GM12878 (cell line): ENCODE data around the gene ADAMTSL2. TPM values are rescaled to one million over a fixed set of nuclear protein-coding genes. Genes with fewer than 3 reads are reported as not detected.

ENCODE experiments used
- ATAC-seq: fragments of 200-7000 bp; cut with Tn5 transposase; 3 replicates; pipeline ENCODE4 v1.9.1; 2020; ENCODE audit warnings: mild to moderate bottlenecking, moderate library complexity
- BruUV-seq: library from RNA; stranded (reverse); fragments of 400-500 nt; replicated peaks from 2 replicates; lab custom pipeline; 2021; lab: Mats Ljungman, UMichigan
- CTCF ChIA-PET: fragments of 300-600 bp; sonication (Branson Sonifier 250); formaldehyde crosslinking; extraction: SDS; loops from one replicate; lab custom pipeline; 2021; ENCODE audit warnings: inconsistent platforms; lab: Yijun Ruan, JAX
- POLR2A ChIA-PET: fragments of 350-600 bp; formaldehyde crosslinking; extraction: SDS; loops from one replicate; lab custom pipeline; 2021; ENCODE audit warnings: inconsistent platforms; lab: Charles Lee
- RAD21 ChIA-PET: fragments of 300-600 bp; sonication (Branson Sonifier 250); formaldehyde crosslinking; loops from one replicate; lab custom pipeline; 2023; ENCODE audit warnings: antibody characterized with exemption; ENCODE audit not compliant: unreplicated experiment; lab: Charles Lee
- SMC1A ChIA-PET: fragments of 300-600 bp; sonication (Branson Sonifier 250); formaldehyde crosslinking; loops from one replicate; lab custom pipeline; 2023; ENCODE audit not compliant: unreplicated experiment, uncharacterized antibody; lab: Charles Lee
- DNase-seq: peaks from one replicate; pipeline ENCODE4 v3.0.0-alpha.2; 2011; ENCODE audit warnings: low read depth, low spot score
- FAIRE-seq: peaks from 3 replicates; lab custom pipeline; 2011; peaks lifted over from hg19 to GRCh38; lab: Jason Lieb, UNC
- H2AFZ ChIP-seq: 2 replicates; pipeline ENCODE4 v1.6.0; 2011; ENCODE audit warnings: low read depth, low read length, control low read depth; ENCODE audit not compliant: control insufficient read depth
- H3K27ac ChIP-seq: 2 replicates; pipeline ENCODE4 v1.5.1; 2011; ENCODE audit warnings: control low read depth; ENCODE audit not compliant: control insufficient read depth, insufficient read depth
- H3K27me3 ChIP-seq, 2 experiments: replicated peaks in 1 of 2; 2 replicates each; pipeline versions ENCODE4 v1.6.0 to v1.6.1; 2011; ENCODE audit warnings: low read length in 1 of 2; ENCODE audit not compliant: control insufficient read depth in 2 of 2, insufficient read depth in 2 of 2
- H3K36me3 ChIP-seq, 2 experiments: 2 replicates each; pipeline ENCODE4 v1.5.1; 2011; ENCODE audit warnings: low read length in 1 of 2; ENCODE audit not compliant: control insufficient read depth in 2 of 2, insufficient read depth in 2 of 2
- H3K4me1 ChIP-seq: 2 replicates; pipeline ENCODE4 v1.6.1; 2011; ENCODE audit warnings: mild to moderate bottlenecking, low read length, moderate library complexity, mixed read lengths; ENCODE audit not compliant: control insufficient read depth, insufficient read depth
- H3K4me2 ChIP-seq: 2 replicates; pipeline ENCODE4 v1.6.0; 2011; ENCODE audit warnings: control low read depth; ENCODE audit not compliant: control insufficient read depth, insufficient read depth
- H3K4me3 ChIP-seq: fragments of 200-600 bp; sonication (generic); 2 replicates; pipeline ENCODE4 v1.5.1; 2016
- H3K79me2 ChIP-seq: 2 replicates; pipeline ENCODE4 v1.6.0; 2011; ENCODE audit warnings: low read length; ENCODE audit not compliant: control insufficient read depth, insufficient read depth
- H3K9ac ChIP-seq: 2 replicates; pipeline ENCODE4 v1.8.0; 2011; ENCODE audit warnings: low read length, control low read depth, mixed read lengths; ENCODE audit not compliant: control insufficient read depth, insufficient read depth
- H3K9me3 ChIP-seq: replicated peaks from 3 replicates; pipeline ENCODE4 v1.5.1; 2011; ENCODE audit warnings: mild to moderate bottlenecking, low read length; ENCODE audit not compliant: control insufficient read depth, insufficient read depth
- H4K20me1 ChIP-seq: 2 replicates; pipeline ENCODE4 v1.6.0; 2011; ENCODE audit not compliant: control insufficient read depth, insufficient read depth
- ATF2 ChIP-seq: IDR thresholded peaks from 2 replicates; pipeline ENCODE4 v1.6.1; 2012; ENCODE audit warnings: low read length, inconsistent platforms
- CEBPB ChIP-seq, 2 experiments: fragments of 150-350 bp in 1 of 2; IDR thresholded peaks; 2 replicates each; pipeline ENCODE4 v1.6.1; 2012 to 2014; ENCODE audit warnings: low read depth in 2 of 2, low read length in 2 of 2, borderline replicate concordance in 1 of 2, inconsistent platforms in 1 of 2
- CHD2 ChIP-seq: IDR thresholded peaks from 2 replicates; pipeline ENCODE4 v1.6.1; 2011; ENCODE audit warnings: low read depth, low read length, improper control_type of control experiment, borderline replicate concordance
- EGR1 ChIP-seq, 2 experiments: IDR thresholded peaks; 1 replicate in 1 of 2; 2 replicates in 1 of 2; pipeline ENCODE4 v1.6.1; 2011 to 2012; ENCODE audit warnings: low read depth in 2 of 2, low read length in 2 of 2, borderline replicate concordance in 1 of 2, mild to moderate bottlenecking in 1 of 2, moderate library complexity in 1 of 2
- FOXK2 ChIP-seq: fragments of 450-650 bp; IDR thresholded peaks from 2 replicates; pipeline ENCODE4 v1.6.1; 2017; ENCODE audit warnings: mild to moderate bottlenecking, moderate library complexity
- GATAD2B ChIP-seq: fragments of 450-650 bp; conservative IDR thresholded peaks from 2 replicates; pipeline ENCODE4 v1.6.1; 2017; ENCODE audit warnings: low read depth, mild to moderate bottlenecking, moderate library complexity
- MTA2 ChIP-seq: fragments of 450-650 bp; IDR thresholded peaks from 2 replicates; pipeline ENCODE4 v1.6.1; 2016; ENCODE audit warnings: low read depth, mild to moderate bottlenecking, moderate library complexity
- MXI1 ChIP-seq: fragments of 150-350 bp; IDR thresholded peaks from 2 replicates; pipeline ENCODE4 v1.6.1; 2011; ENCODE audit warnings: low read depth, mild to moderate bottlenecking, inconsistent platforms, low read length, improper control_type of control experiment
- NFYB ChIP-seq: IDR thresholded peaks from 2 replicates; pipeline ENCODE4 v1.6.1; 2011; ENCODE audit warnings: low read depth, mild to moderate bottlenecking, low read length, improper control_type of control experiment, moderate library complexity; ENCODE audit not compliant: insufficient read depth
- NKRF ChIP-seq: fragments of 450-650 bp; conservative IDR thresholded peaks from 2 replicates; pipeline ENCODE4 v1.6.1; 2017; ENCODE audit warnings: mild to moderate bottlenecking, moderate library complexity
- NR2C2 ChIP-seq: IDR thresholded peaks from 2 replicates; pipeline ENCODE4 v1.6.1; 2011; ENCODE audit warnings: borderline replicate concordance, low read depth; ENCODE audit not compliant: control insufficient read depth, insufficient read length
- POU2F2 ChIP-seq: IDR thresholded peaks from 3 replicates; pipeline ENCODE4 v1.6.1; 2011; ENCODE audit warnings: low read depth, mild to moderate bottlenecking, low read length, borderline replicate concordance
- RFX5 ChIP-seq: IDR thresholded peaks from 2 replicates; pipeline ENCODE4 v1.6.1; 2011; ENCODE audit warnings: low read depth, low read length, improper control_type of control experiment
- SIX5 ChIP-seq: IDR thresholded peaks from 2 replicates; pipeline ENCODE4 v1.6.1; 2011; ENCODE audit warnings: mild to moderate bottlenecking, low read depth, low read length, moderate library complexity; ENCODE audit not compliant: severe bottlenecking
- SMARCA5 ChIP-seq: fragments of 450-650 bp; IDR thresholded peaks from 2 replicates; pipeline ENCODE4 v1.6.1; 2017; ENCODE audit warnings: mild to moderate bottlenecking
- TAF1 ChIP-seq: IDR thresholded peaks from 2 replicates; pipeline ENCODE4 v1.6.1; 2011; ENCODE audit warnings: mild to moderate bottlenecking, low read depth, low read length, borderline replicate concordance
- USF2 ChIP-seq: IDR thresholded peaks from 2 replicates; pipeline ENCODE4 v1.6.1; 2011; ENCODE audit warnings: low read depth, low read length, improper control_type of control experiment, borderline replicate concordance
- ZBTB33 ChIP-seq: fragments of 450-650 bp; IDR thresholded peaks from 2 replicates; pipeline ENCODE4 v1.6.1; 2017; ENCODE audit warnings: mild to moderate bottlenecking
- WGBS: methylation state at CpG from one replicate; pipeline ENCODE4 v1.1.6; 2016; ENCODE audit warnings: low lambda C conversion rate; ENCODE audit not compliant: insufficient replicate concordance, insufficient coverage; ENCODE audit errors: missing lambda C conversion rate; 5-methylcytosine and 5-hydroxymethylcytosine counted together
- in situ Hi-C: fragments of 300-500 bp; cut with MboI; formaldehyde crosslinking; loops from 9 replicates; pipeline ENCODE4 v1.14.3; 2018; ENCODE audit warnings: mixed read lengths
- intact Hi-C: fragments of 100-400 bp; cut with micrococcal nuclease; formaldehyde crosslinking; loops from one replicate; pipeline ENCODE4 v1.14.2; 2022; ENCODE audit not compliant: unreplicated experiment
- polyA plus RNA-seq, 11 experiments: library from polyadenylated mRNA; depleted of rRNA in 4 of 11; unstranded in 6 of 11; stranded (reverse) in 5 of 11; fragments of >200 nt; fragmentation: Nextera tagmentation in 4 of 11; fragmentation: Illumina TruSeq in 1 of 11; extraction: Ambion mirVana in 4 of 11; extraction: Trizol in 1 of 11; gene quantifications; 1 replicate in 1 of 11; 2 replicates in 10 of 11; pipeline versions ENCODE4 v1.2.1 to v1.2.3, GENCODE V29; 2011 to 2016; ENCODE audit warnings: inconsistent platforms in 2 of 11, missing spikeins in 2 of 11, low read depth in 1 of 11
- total RNA-seq, 4 experiments: library from RNA; depleted of rRNA in 3 of 4; stranded (reverse); fragments of >200 nt in 3 of 4; fragmentation: Illumina TruSeq in 1 of 4; extraction: Trizol in 1 of 4; gene quantifications; 2 replicates each; pipeline versions ENCODE4 v1.2.1 to v1.2.3, GENCODE V29; 2013 to 2021

Gene ADAMTSL2
- total and polyA plus RNA-seq, 10 of the 15 experiments (the other 5 are each of a cell fraction or from before 2014, with no cell fraction given): 0.07 TPM; not detected in 9

- BruUV-seq: no TSS peak
- DNase-seq (no peak), FAIRE-seq (no peak), ATAC-seq (no peak)
- Histone ChIP-seq H3K9me3 (no peaks in the 10 kb centered on the region), H3K36me3 (no peaks in the 10 kb centered on the region), H3K4me3 (no peak overlapping the region), H3K4me2 (no peak overlapping the region), H3K4me1 (no peaks in the 10 kb centered on the region), H3K27ac (no peak overlapping the region), H3K79me2 (no peaks in the 10 kb centered on the region), H3K9ac (no peak overlapping the region), H2AFZ (no peak overlapping the region), H4K20me1 (no peaks in the 10 kb centered on the region), H3K27me3 (peaks cover 0 to 4% of the 10 kb centered on the region in 2 experiments; a peak in 3 of 4 replicates)
- ChIA-PET SMC1A (no interaction called here), RAD21 (no interaction called here), POLR2A (no interaction called here), CTCF (interaction anchor here (1.3 kb wide), 1 partner anchor 225 kb away, joined by 3 read pairs; no protein-coding TSS in a partner anchor)
- intact Hi-C loops: no loop called here
- TF ChIP-seq USF2 (no peak), MXI1 (no peak), SMARCA5 (no peak), NR2C2 (no peak), GATAD2B (no peak), RFX5 (no peak), CEBPB (IDR thresholded peaks at IDR 0.05; ENCODE audit: borderline replicate concordance in 1 of 2, low read depth in 2 of 2, low read length in 2 of 2) (no peak), FOXK2 (no peak), SIX5 (no peak), POU2F2 (no peak), ATF2 (no peak), NKRF (no peak), ZBTB33 (no peak), EGR1 (IDR thresholded peaks at IDR 0.05; ENCODE audit: borderline replicate concordance in 1 of 2, low read depth in 2 of 2, low read length in 2 of 2) (no peak), CHD2 (no peak), MTA2 (no peak), TAF1 (no peak), NFYB (no peak)
- in situ Hi-C loops: no loop called here
- 35% methylated on average over 5 of the region's 5 CpGs for WGBS
These were observed 16.3 kb upstream of the ADAMTSL2 start for GRCh38 chr9:133518200-133518599.
